Ascending aorta (tissue), 2 donors: ENCODE measurements around the gene SH3RF1. TPM values are rescaled to one million over a fixed set of nuclear protein-coding genes. Genes with fewer than 3 reads are reported as not detected.

Experiments used
- DNase-seq, 2 donors: peaks; one replicate each; pipeline ENCODE4 v3.0.0-alpha.2; 2019; ENCODE audit warnings: low spot score in 2 of 2
- H3K27ac ChIP-seq, 2 donors: fragments of 200-600 bp; sonication (generic); one replicate each; pipeline ENCODE4 v1.5.1; 2016 to 2017; ENCODE audit warnings: mild to moderate bottlenecking in 1 of 2
- H3K27me3 ChIP-seq: fragments of 200-600 bp; sonication (generic); one replicate; pipeline ENCODE4 v1.5.1; 2017
- H3K36me3 ChIP-seq, 2 donors: fragments of 200-600 bp; sonication (generic); one replicate each; pipeline ENCODE4 v1.5.1; 2016
- H3K4me1 ChIP-seq, 2 donors: fragments of 200-600 bp; sonication (generic); one replicate each; pipeline ENCODE4 v1.5.1; 2016 to 2017; ENCODE audit warnings: mild to moderate bottlenecking in 1 of 2
- H3K4me3 ChIP-seq, 2 donors: fragments of 200-600 bp; sonication (generic); one replicate each; pipeline ENCODE4 v1.5.1; 2016 to 2017; ENCODE audit warnings: mild to moderate bottlenecking in 1 of 2
- H3K9me3 ChIP-seq, 2 donors: fragments of 200-600 bp; sonication (generic); one replicate each; pipeline ENCODE4 v1.5.1; 2016
- intact Hi-C: fragments of 100-400 bp; cut with DNase I; formaldehyde crosslinking; loops from one replicate; pipeline ENCODE4 v1.15.1; 2023
- total RNA-seq: library from RNA; depleted of rRNA; stranded (reverse); fragments of >200 nt; gene quantifications from one replicate; pipeline ENCODE4 v1.1.0, GENCODE V29; 2016
- TF ChIP-seq, protein P1 (sequence below), 3 experiments: fragments of 200-600 bp in 2 of 3; fragments of 450-650 bp in 1 of 3; sonication (generic) in 2 of 3; IDR thresholded peaks; one replicate each; pipeline ENCODE4 v1.5.1; 2016 to 2019; ENCODE audit warnings: antibody characterized with exemption in 3 of 3, mild to moderate bottlenecking in 1 of 3, moderate library complexity in 1 of 3

SH3RF1 gene
- total RNA-seq, 1 donor from 2014 or later: 27.6 TPM

DNA sequence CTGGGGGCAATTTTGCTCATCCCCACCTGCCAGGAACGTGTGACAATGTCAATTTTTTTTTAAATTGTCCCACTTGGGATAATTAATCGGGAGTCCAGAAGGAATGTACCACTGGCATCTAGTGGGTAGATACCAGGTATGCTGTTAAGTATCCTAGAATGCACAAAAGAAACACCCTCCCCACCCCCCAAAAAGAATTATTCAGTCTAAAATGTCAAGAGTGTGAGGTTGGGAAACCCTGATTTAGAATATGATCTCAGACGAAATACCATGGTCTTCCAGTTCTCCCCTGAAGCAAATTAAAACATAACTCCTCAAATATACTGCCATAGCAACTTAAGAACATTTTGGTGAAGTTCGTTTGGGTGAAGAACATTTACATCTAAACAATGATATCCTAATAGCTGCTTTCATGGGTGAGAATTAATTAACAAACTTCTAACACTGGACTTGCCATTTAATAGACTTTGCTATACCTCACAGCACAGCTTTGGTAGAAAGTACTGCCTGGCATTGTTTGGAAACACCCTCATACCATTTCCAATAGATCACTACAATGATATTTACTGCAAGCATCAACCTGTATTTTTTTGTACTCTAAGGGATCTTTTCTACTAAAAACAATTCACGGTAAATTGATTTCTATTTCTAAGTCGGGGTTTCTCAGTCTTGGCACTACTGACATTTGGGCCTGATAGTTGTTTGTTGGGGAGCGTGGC lies 36.5 kb downstream of the SH3RF1 start:
- no peak overlapping the region for H3K27ac ChIP-seq
- H3K27me3 ChIP-seq: no peaks in the 10 kb centered on the region
- no peak overlapping the region for H3K4me3 ChIP-seq
- no peaks in the 10 kb centered on the region for H3K9me3 ChIP-seq
- no peak for DNase-seq
- H3K36me3 ChIP-seq: no peaks in the 10 kb centered on the region
- TF ChIP-seq, protein P1, sequence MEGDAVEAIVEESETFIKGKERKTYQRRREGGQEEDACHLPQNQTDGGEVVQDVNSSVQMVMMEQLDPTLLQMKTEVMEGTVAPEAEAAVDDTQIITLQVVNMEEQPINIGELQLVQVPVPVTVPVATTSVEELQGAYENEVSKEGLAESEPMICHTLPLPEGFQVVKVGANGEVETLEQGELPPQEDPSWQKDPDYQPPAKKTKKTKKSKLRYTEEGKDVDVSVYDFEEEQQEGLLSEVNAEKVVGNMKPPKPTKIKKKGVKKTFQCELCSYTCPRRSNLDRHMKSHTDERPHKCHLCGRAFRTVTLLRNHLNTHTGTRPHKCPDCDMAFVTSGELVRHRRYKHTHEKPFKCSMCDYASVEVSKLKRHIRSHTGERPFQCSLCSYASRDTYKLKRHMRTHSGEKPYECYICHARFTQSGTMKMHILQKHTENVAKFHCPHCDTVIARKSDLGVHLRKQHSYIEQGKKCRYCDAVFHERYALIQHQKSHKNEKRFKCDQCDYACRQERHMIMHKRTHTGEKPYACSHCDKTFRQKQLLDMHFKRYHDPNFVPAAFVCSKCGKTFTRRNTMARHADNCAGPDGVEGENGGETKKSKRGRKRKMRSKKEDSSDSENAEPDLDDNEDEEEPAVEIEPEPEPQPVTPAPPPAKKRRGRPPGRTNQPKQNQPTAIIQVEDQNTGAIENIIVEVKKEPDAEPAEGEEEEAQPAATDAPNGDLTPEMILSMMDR (IDR thresholded peaks at IDR 0.05): no peak
- intact Hi-C loops: no loop called here
- peaks cover 15 to 36% of the 10 kb centered on the region in 2 donors for H3K4me1 ChIP-seq

DNA sequence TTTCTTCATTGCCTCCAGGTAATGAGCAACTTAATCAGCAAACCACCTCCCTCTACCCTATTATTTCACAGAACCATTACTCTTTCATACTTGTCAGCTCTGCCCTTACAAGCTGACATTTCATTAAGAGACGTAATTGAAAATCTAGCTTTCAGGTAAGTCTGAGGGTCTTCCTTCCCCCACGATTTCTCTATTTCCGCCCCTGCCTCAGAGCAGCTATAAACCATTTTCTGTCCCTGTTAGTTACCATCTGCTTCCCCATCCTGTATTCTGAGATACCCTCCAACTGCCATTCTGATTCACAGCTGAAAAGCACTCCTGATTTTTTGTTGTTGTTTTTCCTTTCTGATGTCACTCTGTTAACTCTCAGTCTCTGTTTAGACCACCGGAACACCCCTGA lies 37.1 kb downstream of the SH3RF1 start:
- no peaks in the 10 kb centered on the region for H3K9me3 ChIP-seq
- peaks cover 10 to 36% of the 10 kb centered on the region in 2 donors for H3K4me1 ChIP-seq
- intact Hi-C loops: no loop called here
- TF ChIP-seq, protein P1 (IDR thresholded peaks at IDR 0.05): no peak
- no peak overlapping the region for H3K4me3 ChIP-seq
- no peaks in the 10 kb centered on the region for H3K36me3 ChIP-seq
- DNase-seq: no peak
- no peaks in the 10 kb centered on the region for H3K27me3 ChIP-seq
- no peak overlapping the region for H3K27ac ChIP-seq

DNA sequence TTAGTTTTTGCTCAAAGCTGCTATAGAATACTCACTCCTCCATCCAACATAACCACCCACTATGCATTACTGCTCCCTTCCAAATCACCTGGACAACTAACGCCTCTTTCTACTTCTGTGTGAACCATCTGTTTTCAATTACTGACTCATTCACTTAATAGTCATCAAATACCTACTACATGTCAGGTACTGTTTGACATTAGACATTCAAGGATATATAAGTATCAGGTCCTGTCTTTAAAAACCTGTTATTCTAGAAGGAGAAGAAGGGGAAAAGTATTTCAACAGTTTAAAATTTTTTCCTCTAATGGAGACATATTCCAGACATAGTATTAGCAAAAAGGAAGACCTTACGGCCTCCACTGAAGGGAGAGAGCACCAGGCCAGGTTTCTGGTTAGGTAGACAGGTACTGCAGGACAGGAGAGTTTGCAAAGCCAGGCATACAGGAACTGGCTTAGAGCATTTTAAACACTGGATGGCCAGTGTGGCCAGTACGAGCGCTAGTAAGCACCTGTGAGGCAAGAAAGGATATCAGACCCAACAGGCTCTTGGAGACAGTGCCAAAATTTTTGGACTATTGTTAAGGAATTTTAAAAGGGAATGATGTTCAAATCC lies 39.0 kb downstream of the SH3RF1 start:
- Histone ChIP-seq H3K27me3 (no peaks in the 10 kb centered on the region), H3K4me3 (no peak overlapping the region), H3K36me3 (no peaks in the 10 kb centered on the region), H3K9me3 (no peaks in the 10 kb centered on the region), H3K27ac (no peak overlapping the region), H3K4me1 (peaks cover 0 to 19% of the 10 kb centered on the region in 2 donors)
- no peak for DNase-seq
- TF ChIP-seq, protein P1 (IDR thresholded peaks at IDR 0.05): no peak
- intact Hi-C loops: no loop called here

DNA sequence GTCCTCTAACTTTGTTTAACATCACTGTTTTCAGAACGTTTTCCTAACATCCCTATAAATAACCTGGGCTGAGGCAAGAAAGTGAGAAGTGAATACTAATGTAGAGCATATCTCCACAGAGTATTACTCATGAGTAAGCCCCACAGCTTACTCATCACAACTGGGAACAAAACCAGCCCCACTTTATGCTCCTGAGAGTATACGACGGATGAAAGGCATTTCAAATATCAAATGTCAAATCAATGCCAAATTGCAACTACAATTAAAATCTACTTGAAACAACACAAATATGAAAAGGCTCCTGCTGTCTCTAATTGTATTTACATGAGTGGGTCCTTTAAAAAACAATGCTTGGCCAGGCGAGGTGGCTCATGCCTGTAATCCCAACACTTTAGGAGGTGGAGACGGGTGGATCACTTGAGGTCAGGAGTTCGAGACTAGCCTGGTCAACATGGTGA lies 41.2 kb downstream of the SH3RF1 start:
- TF ChIP-seq, protein P1 (IDR thresholded peaks at IDR 0.05): no peak
- peaks cover 0 to 33% of the 10 kb centered on the region in 2 donors for H3K4me1 ChIP-seq
- H3K27me3 ChIP-seq: no peaks in the 10 kb centered on the region
- H3K36me3 ChIP-seq: no peaks in the 10 kb centered on the region
- H3K9me3 ChIP-seq: no peaks in the 10 kb centered on the region
- intact Hi-C loops: loop anchor here (2.0 kb wide), 1 partner anchor 41 kb away; the partner anchor contains the start of gene SH3RF1
- no peak overlapping the region for H3K4me3 ChIP-seq
- peak overlapping the region; percentile 27 to 71 for H3K27ac ChIP-seq
- peak in 1 of 2 donors; percentile 72 for DNase-seq

DNA sequence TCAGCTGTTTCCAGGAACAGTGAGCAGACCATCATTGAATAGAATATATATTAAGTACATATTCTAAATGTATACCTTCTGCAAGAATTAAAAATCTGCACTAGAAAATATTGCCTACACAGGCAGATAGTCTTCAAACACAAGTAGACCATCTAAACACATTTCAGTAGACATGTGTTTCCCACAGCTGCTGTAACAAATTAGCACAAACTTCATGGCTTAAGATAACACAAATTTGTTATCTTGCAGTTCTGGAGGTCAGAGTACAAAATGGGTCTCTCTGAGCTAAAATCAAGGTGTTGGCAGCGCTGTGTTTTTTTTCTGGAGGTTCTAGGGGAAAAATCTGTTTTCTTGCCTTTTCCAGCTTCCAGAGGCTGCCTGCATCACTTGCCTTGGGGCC lies 42.7 kb downstream of the SH3RF1 start:
- H3K36me3 ChIP-seq: no peaks in the 10 kb centered on the region
- intact Hi-C loops: loop anchor here (2.0 kb wide), 1 partner anchor 43 kb away; the partner anchor contains the start of gene SH3RF1
- H3K4me3 ChIP-seq: no peak overlapping the region
- H3K4me1 ChIP-seq: peaks cover 0 to 26% of the 10 kb centered on the region in 2 donors
- H3K9me3 ChIP-seq: no peaks in the 10 kb centered on the region
- H3K27me3 ChIP-seq: no peaks in the 10 kb centered on the region
- TF ChIP-seq, protein P1 (IDR thresholded peaks at IDR 0.05): no peak
- no peak overlapping the region for H3K27ac ChIP-seq
- DNase-seq: no peak
